Bronchial epithelial cell (primary cell): ENCODE results near the gene RIN1. TPM values are rescaled to one million over a fixed set of nuclear protein-coding genes. Genes with fewer than 3 reads are reported as not detected.

Experiments
- DNase-seq: peaks from one replicate; pipeline ENCODE4 v3.0.0-alpha.2; 2010; ENCODE audit warnings: low read depth
- FAIRE-seq: peaks from 2 replicates; lab custom pipeline; 2011; peaks lifted over from hg19 to GRCh38; lab: Jason Lieb, UNC
- H3K27me3 ChIP-seq: 2 replicates; pipeline ENCODE4 v1.5.1; 2011; ENCODE audit warnings: low read length; ENCODE audit not compliant: control insufficient read depth, insufficient read depth
- H3K36me3 ChIP-seq: 2 replicates; pipeline ENCODE4 v1.5.1; 2011; ENCODE audit warnings: low read length; ENCODE audit not compliant: control insufficient read depth, insufficient read depth
- H3K4me3 ChIP-seq: 2 replicates; pipeline ENCODE4 v1.5.1; 2011; ENCODE audit warnings: mild to moderate bottlenecking, low read depth, low read length, control low read depth
- CTCF ChIP-seq: IDR thresholded peaks from 2 replicates; pipeline ENCODE4 v1.5.1; 2011; ENCODE audit warnings: mild to moderate bottlenecking, moderate library complexity, low read length, control low read depth, inconsistent platforms; ENCODE audit not compliant: insufficient read depth, severe bottlenecking
- total RNA-seq: library from RNA; depleted of rRNA; stranded (reverse); fragments of >200 nt; gene quantifications from 2 replicates; pipeline ENCODE4 v1.2.1, GENCODE V29; 2014

Gene RIN1
- total RNA-seq, 1 donor from 2014 or later, result 19.0 TPM

- DNase-seq (peak; percentile 40), FAIRE-seq (no peak)
- no peak overlapping the region for H3K4me3 ChIP-seq
- no peaks in the 10 kb centered on the region for H3K27me3 ChIP-seq
- H3K36me3 ChIP-seq, result peaks cover 16% of the 10 kb centered on the region
- no peak for TF ChIP-seq CTCF
Measured at GRCh38 chr11:66328031-66328301, 8.3 kb downstream of the RIN1 start.

- no peak for TF ChIP-seq CTCF
- peaks cover 10% of the 10 kb centered on the region for H3K36me3 ChIP-seq
- DNase-seq, result peak; percentile 38
- no peaks in the 10 kb centered on the region for H3K27me3 ChIP-seq
- H3K4me3 ChIP-seq, result no peak overlapping the region
- peak; percentile 94 for FAIRE-seq
Measured at GRCh38 chr11:66327171-66328030, 8.8 kb downstream of the RIN1 start.

- TF ChIP-seq CTCF, result no peak
- DNase-seq, result no peak
- no peak for FAIRE-seq
- Histone ChIP-seq H3K36me3 (peaks cover under 1% of the 10 kb centered on the region), H3K27me3 (no peaks in the 10 kb centered on the region), H3K4me3 (no peak overlapping the region)
Measured at GRCh38 chr11:66326261-66327111, 9.7 kb downstream of the RIN1 start.

- DNase-seq (no peak), FAIRE-seq (peak; percentile 91)
- no peaks in the 10 kb centered on the region for H3K36me3 ChIP-seq
- no peak for TF ChIP-seq CTCF
- H3K27me3 ChIP-seq, result no peaks in the 10 kb centered on the region
- H3K4me3 ChIP-seq, result no peak overlapping the region
Measured at GRCh38 chr11:66325263-66325671, 11.0 kb downstream of the RIN1 start.

GRCh38 chr11:66324664-66325063 lies 11.6 kb downstream of the RIN1 start:
- DNase-seq (no peak), FAIRE-seq (no peak)
- no peak overlapping the region for H3K4me3 ChIP-seq
- TF ChIP-seq CTCF, result no peak
- H3K36me3 ChIP-seq, result no peaks in the 10 kb centered on the region
- H3K27me3 ChIP-seq, result no peaks in the 10 kb centered on the region
